Measurements from ENCODE around the gene PHF24.

Gene PHF24

DNA sequence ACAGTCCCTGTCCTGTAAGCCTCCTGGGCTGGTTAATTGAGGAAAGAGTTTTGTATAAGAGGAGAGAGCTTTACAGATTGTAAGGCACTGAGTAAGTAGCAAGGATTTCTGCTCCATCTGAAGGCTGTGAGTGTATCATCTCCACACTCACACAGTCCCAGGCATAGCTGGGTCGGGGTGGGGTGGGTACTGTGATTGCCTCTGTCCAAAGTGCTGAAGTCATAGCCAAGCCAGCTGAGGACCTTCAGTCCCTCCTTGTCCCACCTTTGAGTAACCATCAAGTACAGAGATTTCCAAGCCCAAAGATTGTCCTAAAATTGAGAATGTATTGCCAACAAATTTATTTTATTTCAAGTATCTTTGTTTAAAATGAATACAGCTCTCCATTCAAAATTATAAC is 26.0 kb downstream of the PHF24 start:
- DNase-seq: peak; percentile 33

DNA sequence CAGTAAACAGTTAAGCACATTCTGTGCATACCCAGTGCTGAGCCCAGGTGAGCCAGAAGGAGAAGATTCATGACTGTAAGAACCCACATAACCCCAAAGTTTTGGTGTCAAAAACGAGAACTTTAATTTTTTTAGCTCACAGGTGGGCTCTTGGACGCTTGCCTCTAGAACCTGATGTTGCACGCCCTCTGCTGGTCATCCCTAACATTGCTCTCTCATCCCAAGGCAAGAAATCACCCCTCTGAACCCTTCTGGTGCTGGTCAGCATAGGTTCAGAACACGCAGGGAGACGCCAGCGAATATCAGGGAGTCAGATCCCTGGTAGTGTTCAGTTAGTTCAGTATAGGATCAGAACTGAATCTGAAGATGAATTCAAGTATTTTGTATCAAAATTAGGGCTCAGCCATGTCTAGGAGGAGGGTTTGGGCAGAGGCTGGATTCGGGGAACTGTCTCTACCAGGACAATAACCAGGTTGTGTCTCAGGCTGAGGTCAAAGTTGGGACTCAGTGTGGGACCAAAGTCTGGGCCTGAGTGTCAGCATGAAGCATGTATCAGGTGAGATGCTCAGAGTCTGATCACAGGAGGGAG is 27.3 kb downstream of the PHF24 start:
- peak; percentile 26 for DNase-seq

DNA sequence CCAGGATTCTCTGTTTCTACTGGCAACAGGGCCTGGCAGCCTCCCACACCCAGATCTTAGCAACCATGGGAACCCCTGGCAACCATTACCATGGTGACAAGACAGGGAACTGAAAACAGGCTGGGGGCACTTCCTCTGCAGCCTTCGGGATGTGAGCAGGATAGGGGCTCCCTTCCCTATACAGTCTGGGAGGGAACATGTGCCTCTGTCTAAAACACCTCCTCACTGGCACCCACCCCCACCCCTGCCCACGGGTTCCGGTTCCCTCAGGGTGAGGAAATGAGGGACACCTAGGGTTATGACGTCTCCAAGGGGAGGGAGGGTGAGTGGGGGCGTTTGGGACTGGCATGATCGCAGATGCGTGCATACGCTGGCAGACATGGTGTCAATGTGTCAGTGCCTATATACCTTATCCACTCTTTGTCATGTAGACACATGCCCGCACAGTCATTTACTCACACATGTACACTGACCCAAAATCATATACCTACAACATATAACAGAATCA is 28.5 kb downstream of the PHF24 start:
- DNase-seq: peak; percentile 94

DNA sequence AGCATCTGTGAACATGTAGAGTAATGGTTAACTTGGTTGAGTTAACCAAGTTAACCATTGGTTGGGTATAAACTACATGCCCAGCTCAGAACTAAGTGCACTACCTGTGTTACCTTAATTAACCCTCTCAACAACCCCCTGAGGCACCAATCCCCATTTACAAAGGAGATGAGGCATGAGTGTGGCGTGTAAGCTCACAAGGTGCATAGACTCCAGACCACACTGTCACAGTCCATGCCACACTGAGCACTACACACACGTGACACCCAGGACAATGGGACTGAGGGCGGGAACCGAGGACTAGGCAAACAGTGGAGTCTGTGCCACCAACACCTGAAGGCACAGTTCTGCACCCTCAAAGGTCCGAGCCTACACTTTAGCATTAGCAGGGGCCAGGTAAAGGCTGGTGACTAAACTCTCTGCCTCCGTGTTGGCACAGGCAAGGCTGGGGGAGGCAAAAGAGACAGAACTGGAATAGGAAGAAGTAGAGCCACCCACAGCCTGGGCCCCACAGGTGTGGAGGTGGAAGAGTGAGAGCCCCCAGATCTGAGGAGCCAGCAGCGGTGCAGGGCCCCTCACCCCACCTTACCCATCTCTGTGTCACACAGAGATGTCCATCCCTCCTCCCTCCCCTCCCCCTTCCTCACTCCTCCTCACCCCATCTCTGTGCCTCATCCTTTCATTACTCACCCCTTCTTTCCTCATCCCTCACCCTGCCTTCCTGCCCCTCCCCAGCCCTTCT is 29.2 kb downstream of the PHF24 start:
- no peak for DNase-seq

DNA sequence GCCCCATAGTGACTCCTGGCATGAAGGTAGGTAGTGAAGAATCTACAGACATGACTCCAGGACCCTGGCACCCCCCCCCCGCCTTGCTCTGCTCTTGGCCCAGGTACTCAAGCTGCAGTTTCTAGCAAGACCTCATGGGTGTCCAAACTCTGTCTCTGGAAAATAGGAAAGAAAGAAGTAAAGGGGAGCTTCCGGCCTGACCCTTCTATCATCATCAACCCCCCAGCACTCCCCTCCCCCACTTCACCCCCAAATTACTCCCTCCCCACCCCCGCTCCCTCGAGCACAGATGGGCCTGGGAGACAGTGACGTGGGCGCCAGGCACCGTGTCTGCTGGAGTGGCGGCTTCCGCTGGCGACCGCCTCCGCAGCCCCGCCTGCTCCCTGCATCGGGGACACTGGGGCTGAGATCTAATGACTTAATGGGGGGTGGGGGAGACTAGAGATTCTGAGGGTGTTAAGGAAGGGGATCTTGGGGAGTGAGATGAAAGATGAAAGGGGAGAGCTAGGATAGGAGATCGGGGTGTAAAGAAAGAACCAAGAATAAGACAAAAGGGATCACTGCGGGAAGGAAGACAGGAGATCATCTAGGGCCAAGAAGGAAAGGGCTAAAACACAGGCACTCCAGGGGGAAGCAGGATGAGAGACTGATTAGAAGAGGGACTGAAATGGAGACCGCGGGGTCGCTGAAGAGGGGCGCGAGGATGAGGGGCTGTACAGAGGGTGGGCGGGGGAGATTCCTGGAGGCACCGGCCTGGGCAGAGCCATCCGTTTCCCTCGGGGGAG is 30.3 kb downstream of the PHF24 start:
- DNase-seq: no peak

DNA sequence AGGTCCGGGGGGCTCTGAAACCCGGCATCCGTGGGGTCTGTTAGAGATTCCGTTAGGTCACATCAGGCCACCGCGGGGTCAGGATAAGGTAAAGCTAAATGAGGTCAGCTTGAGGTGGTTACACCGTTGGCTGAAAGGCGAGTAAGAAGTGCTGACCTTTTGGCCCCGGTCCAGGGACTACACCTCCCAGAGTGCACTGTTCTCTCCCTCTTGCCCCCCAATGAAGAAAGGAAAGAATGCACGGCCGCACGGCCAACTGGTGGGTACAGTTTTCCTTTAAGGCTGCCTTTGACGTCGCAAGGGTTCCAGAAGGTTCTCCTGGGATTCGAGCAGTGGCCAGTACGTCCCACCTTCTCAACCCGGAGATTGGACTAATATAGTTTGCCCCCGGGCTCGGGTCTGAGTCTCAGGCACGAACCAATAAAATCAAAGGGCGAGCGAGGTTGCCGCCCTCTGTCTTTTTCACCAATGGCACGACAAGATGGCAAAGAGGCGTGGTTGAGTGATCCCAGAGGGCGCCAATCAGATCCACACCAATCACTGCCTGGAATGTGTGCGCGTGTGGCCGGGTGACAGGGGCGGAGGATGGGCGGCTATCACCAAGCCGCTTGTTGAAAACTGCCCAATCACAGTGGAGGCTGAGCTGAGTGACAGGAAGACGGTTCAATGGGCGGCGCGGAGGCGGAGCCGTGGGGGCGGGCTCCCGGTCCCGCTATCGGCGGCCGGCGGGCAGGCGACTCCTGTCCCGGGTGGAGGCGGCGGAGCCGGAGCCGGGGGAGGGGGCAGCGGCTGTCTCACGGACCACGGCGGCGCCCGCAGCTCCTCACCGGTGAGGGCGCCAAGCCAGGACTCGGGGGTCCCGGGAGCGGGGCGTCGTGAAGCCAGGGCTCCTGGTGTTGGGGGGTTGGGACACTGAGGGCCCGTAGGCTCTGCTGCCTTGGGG is 31.2 kb downstream of the PHF24 start, which contains the start of gene DNAJB5:
DNAJB5 (plus strand) TSS at position 743 of the 943 bp plus-strand sequence. CDS start 886 bp downstream, outside the sequence.
- peak; percentile 98 for DNase-seq

DNA sequence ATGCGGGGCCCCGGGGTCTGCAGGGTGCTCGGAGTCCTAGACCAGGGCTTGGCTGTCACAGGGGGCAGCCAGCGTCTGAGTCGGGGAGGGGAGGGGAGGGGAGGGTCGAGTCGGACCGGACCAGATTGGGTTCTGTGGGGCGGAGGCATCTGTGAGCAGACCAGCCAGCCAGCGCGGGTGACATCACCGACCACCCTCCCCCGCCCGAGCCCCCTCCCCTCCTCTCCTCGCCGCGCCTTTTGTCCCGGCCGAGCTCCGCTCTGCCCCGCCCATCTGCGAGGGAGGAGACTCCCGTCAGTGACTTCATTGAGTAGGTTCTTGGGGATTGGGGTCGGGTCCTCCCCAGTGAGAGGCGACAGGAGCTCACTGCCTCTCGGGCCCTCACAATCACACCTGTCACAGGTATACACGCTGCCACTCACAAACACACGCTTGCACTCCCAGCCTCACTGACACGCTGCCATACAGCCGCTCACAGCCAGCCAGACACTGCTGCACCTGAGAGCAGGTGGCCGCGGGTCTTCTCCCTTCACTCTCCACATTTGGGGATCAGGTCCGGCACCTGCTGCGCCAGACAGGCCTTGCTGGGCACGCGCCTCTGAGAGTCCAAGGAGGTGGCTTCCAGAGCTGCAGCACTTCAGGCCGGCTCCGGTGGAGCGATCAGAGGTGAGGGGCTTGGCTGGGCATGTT is 32.0 kb downstream of the PHF24 start:
- DNase-seq: no peak

DNA sequence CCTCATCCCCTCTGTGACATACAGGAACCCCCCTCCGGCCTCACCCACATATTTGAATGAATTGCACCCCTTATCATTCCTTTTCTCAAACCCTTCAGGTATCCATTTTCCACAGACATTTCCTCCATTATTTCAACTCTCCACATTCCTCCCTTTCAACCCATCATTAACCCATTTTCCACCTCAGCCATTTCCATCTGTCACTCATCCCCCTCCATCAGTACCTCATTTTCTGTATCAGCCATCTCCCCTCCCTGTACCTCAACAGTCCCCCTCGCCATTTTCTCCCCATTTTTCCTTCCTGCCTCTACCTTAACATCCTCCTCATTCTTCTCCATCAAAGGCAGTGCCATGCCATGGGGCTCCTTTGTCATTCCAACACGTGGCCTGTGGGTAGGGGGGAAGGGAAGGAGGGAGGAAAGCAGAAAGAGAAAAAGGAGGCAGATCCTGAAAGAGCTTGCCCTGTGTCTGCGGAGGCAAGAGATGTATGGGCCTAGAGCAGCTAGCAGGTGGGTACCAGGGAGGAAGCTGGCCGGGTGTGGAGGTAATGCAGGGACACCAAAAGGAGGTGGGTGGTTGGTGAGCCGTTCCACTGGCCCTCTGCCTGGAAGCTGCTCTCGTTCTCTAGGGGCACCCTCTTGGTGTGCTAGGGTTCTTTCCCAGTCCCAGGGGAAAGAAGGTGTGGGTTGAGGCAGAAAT is 33.0 kb downstream of the PHF24 start:
- DNase-seq: no peak

DNA sequence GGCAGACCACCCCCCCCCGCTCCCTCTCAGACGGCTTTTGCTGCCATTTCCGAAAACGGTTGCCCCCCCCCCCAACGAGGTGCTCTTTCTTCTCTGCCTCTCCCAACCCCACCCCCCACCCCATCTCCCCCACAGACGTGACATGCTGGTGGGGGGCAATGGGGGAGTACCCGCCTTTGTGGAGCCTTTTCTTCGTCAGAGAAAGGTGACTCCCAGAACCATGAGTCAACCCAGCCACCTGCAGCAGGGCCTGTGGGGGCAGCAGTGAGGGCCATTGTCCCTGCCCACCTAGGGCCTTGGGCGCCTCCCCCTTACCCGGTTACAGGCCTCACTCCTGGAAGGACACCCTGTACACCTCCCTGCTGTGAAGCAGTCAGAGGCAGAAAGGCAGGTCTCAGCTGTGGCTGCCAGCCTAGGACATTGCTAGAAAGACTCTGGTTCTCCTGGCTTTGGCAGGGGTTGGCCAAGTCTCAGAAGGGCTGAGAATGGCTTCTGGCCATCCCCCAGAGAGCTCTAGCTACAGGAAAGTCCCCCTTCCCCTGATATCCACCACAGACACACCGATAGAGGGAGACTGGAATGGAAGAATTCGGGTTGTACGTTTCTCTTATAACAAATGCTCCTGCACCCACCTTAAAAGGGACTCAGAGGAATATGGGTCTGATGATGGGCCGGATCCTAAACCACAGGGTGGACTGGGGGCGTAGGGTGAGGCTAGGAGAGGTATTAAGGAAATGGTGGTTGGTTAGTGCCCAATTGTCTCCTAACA is 33.7 kb downstream of the PHF24 start:
- no peak for DNase-seq

DNA sequence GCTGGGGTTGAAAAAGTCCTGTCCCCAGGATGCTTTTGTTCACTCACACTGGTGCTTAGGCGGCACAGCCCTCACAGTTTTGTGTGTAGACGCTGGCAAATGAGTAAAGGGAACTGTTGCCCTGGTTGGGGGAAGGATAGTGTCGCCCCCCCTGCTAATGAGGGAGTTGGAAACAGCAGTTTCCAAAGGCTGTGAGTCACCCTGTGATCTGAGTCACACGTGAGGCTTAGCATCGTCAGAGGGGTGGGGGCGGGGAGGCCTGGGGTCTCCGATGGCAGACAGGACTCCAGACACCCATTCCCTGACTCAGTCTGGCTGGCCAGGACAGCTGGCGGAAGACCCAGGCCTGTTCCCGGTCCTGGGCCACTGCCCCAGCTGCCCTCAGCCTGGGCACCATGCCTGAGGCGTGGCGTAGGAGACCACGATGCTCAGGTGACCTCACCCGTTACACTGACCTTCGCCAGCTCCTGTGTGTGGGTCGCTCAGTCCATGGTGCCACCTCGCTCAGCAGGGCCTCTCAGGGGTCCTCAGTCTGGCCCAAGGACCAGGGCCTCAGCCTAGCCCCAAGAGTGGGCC is 34.4 kb downstream of the PHF24 start:
- peak; percentile 66 for DNase-seq

DNA sequence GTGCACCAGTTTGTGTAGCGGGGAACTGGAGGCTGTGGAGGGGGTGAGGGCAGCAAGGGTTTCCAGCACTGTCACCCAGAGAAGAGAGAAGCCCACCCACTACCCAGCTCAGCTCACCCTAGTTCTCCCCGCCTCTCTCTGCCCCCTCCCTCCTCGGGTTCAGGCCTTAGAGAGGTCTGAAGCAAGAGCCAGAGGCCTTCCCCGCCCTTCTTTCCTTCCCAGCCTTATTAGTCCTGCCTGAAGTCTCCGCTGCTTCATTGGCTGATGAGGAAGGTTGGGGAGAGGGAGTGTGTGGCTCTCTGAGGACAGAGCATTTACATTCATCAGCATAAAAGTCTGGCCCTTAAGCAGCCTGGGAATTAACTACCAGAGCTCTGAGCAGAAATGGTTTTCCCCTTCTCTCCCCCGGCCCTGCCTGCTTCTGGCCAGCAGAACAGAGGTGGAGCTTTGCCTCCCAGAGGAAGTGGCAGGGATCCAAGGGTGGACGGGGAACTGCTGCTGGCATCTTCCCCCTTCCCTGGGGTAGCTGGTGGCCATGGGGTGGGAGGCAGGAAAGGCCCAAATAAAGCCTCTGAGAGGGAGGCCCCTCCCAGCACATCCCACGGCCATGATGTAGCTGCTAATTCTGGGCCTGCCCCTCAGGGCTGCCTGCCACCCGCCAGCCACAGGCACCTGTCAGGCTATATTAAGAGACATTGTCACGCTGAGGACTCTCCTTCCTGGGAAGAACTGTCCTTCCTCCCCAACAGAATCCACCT is 35.6 kb downstream of the PHF24 start:
- DNase-seq: no peak

DNA sequence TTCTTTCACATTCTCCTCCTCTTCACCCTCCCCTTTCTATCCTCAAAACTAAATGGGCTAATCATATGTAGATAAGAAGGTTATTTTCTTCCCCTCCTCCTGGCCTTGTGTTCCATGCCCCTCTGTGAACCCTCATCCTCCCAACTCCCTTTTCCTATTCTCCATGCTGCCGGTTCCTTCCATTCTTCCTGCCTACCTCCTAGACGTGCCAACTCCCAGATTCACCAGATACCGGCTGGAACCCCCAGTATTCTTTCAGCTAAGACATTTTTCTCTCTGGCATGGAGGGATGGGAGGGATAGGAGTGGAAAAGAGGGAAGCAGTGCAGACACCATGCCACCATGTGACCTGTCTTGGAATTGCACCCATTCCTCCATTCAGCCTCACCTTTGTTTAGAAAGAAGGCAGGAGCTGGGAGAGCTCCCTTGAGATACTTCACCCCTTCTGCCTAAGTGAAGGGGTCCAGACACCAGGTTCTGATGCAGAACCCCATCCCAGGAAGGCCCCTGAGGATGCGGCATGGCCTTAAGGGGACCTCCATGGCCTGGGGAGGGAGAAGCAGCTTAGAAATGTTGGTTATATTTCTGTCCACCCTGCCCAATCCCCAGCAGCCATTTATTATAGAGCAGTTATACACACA is 36.3 kb downstream of the PHF24 start:
- no peak for DNase-seq

DNA sequence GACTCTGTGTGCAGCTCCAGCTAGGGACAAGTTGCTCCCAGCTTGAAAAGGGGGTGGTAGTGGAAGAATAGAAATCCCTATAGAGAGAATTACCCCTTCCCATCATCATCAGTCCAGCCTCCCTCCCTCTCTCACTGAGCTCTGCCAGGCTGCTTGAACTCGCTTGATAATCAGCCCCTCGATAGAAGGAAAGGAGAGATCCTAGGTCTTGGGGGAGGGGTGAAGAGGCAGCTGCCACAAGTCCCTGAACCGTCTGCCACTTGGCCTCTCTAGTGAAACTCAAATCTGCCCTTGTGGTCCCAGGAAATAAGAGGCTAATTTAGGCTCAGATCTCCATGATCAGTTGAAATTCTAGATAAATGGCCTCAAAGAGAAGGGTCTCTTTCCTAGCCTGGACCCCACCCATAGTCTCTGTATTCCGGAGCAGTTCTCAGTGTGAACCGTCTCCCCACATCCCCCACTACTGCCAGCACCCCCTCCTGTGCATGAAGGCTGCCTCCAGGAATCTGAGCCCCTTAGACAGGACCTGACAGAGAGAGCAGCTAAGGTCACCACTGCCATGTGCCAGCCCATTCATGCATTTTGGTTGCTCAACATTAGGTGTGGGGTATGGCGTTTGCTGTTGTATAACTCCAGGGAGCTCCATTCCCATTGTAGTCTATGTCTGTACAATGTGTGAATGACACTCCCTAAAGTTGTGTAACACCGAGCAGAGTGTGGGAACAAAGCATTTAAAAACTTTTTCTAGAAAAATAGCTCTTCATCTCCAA is 37.0 kb downstream of the PHF24 start:
- no peak for DNase-seq

DNA sequence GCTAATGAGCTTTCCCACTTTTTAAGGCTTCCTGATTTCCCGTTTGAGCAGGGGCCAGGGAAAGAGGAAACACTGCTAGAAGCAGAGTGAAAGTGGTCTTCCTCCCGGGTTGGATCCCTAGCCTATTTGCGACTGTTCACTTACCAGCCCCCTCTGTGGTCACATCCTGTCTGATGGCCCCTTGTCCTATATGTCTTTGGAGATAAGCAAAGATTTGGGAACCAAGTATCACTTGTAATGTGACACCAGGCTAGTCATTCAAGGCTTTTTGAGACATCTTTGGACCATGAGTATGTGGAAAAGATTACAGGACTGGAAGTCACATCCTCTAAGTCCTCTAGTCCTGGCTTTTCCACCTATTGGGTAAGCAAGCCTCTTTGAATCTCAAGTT is 37.6 kb downstream of the PHF24 start:
- DNase-seq: no peak

DNA sequence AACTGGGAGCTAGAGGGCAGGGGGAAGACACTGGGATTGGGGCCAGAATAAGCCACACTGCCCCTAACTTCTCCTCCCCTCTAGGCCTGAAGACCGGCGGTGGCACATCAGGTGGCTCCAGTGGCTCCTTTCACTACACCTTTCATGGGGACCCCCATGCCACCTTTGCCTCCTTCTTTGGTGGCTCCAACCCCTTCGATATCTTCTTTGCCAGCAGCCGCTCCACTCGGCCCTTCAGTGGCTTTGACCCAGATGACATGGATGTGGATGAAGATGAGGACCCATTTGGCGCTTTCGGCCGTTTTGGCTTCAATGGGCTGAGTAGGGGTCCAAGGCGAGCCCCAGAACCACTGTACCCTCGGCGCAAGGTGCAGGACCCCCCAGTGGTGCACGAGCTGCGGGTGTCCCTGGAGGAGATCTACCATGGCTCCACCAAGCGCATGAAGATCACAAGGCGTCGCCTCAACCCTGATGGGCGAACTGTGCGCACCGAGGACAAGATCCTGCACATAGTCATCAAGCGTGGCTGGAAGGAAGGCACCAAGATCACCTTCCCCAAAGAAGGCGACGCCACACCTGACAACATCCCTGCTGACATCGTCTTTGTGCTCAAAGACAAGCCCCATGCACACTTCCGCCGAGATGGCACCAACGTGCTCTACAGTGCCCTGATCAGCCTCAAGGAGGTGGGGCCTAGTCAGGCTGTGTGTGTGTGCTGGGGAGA is 38.3 kb downstream of the PHF24 start:
- DNase-seq: no peak

DNA sequence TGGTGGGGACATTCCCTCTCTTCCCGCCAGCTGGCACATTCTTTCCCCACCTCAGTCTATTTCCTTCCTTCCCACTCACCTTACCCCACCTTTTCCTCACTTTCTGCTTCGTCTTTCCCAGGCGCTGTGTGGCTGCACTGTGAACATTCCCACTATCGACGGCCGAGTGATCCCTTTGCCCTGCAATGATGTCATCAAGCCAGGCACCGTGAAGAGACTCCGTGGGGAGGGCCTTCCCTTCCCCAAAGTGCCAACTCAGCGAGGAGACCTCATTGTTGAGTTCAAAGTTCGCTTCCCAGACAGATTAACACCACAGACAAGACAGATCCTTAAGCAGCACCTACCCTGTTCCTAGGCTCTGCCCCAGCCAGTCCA is 38.8 kb downstream of the PHF24 start:
- no peak for DNase-seq

DNA sequence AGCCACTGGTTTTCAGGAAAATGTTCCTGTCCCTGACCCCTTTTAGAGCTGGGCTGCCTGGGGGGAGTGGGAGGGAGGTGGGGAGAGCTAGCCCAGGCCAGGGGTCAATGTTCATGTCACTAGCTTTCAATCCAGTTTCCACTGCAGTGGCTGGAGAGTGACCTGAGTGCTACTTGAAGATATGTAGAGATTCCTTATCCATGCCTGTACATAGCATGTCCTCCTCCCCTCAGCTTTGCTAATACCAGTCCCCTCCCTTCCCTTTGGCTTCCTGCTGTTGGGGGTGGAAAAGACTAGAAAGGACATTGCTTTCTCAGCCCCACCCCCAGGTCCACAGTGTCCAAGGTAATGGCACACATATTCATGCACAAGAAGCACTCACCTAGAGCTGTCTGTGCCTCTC is 39.3 kb downstream of the PHF24 start:
- DNase-seq: no peak

Data from MV-4-11 (cell line).